Panc1 (cell line): ENCODE data around the gene CD58. TPM values are rescaled to one million over a fixed set of nuclear protein-coding genes. Genes with fewer than 3 reads are reported as not detected.
"Not testable (repeated sequence)": the region's sequence is repeated elsewhere in the genome, so short reads cannot be mapped to it uniquely, and the experiment has no call there.

Experiments
- ATAC-seq: fragments of 200-7000 bp; cut with Tn5 transposase; 2 replicates; pipeline ENCODE4 v1.9.1; 2020; ENCODE audit warnings: mild to moderate bottlenecking, moderate library complexity
- BruUV-seq: library from RNA; stranded (reverse); fragments of 400-500 nt; replicated peaks from 2 replicates; lab custom pipeline; 2021; lab: Mats Ljungman, UMichigan
- CTCF ChIA-PET: fragments of 300-600 bp; sonication (Branson Sonifier 250); formaldehyde crosslinking; loops from one replicate; lab custom pipeline; 2022; ENCODE audit warnings: antibody characterized with exemption; lab: Charles Lee
- POLR2A ChIA-PET: fragments of 300-600 bp; sonication (Branson Sonifier 250); formaldehyde crosslinking; loops from one replicate; lab custom pipeline; 2022; ENCODE audit warnings: antibody characterized with exemption; lab: Charles Lee
- DNase-seq: peaks from one replicate; pipeline ENCODE4 v3.0.0-alpha.2; 2010; ENCODE audit warnings: low read depth, low spot score
- H3K27ac ChIP-seq: 2 replicates; pipeline ENCODE4 v1.5.1; 2011; ENCODE audit warnings: mild to moderate bottlenecking, low read length, inconsistent platforms
- H3K27me3 ChIP-seq: fragments of 200-500 bp; sonication (Bioruptor generic); 2 replicates; pipeline ENCODE4 v1.6.0; 2014; ENCODE audit warnings: low read length, inconsistent platforms; ENCODE audit not compliant: control insufficient read depth, insufficient read depth
- H3K36me3 ChIP-seq: fragments of 200-500 bp; sonication (Bioruptor generic); 2 replicates; pipeline ENCODE4 v1.5.1; 2014; ENCODE audit warnings: inconsistent platforms, mild to moderate bottlenecking, low read length, moderate library complexity; ENCODE audit not compliant: control insufficient read depth, insufficient read depth
- H3K4me1 ChIP-seq: 2 replicates; pipeline ENCODE4 v1.5.1; 2011; ENCODE audit warnings: inconsistent platforms, mild to moderate bottlenecking, low read length, moderate library complexity; ENCODE audit not compliant: control insufficient read depth, insufficient read depth
- H3K4me3 ChIP-seq, 2 experiments: 2 replicates each; pipeline ENCODE4 v1.5.1; 2011 to 2012; ENCODE audit warnings: low read depth in 2 of 2, low read length in 2 of 2, mild to moderate bottlenecking in 2 of 2, inconsistent platforms in 1 of 2, moderate library complexity in 1 of 2
- H3K9me3 ChIP-seq: fragments of 200-500 bp; sonication (Bioruptor generic); 2 replicates; pipeline ENCODE4 v1.5.1; 2014; ENCODE audit warnings: low read depth, mild to moderate bottlenecking, inconsistent platforms, low read length, moderate library complexity; ENCODE audit not compliant: control insufficient read depth, insufficient read depth
- CTCF ChIP-seq: fragments of 450-650 bp; IDR thresholded peaks from 2 replicates; pipeline ENCODE4 v1.5.1; 2017; ENCODE audit warnings: mild to moderate bottlenecking
- in situ Hi-C: cut with HindIII; loops from 2 replicates; pipeline ENCODE4 v1.10.0; 2016; ENCODE audit warnings: low sequenced_read_pairs, low pct_unique_long_range_greater_than_20kb
- intact Hi-C: fragments of 100-400 bp; cut with micrococcal nuclease; formaldehyde crosslinking; loops from one replicate; pipeline ENCODE4 v1.10.0; 2022; ENCODE audit not compliant: unreplicated experiment
- total RNA-seq: library from RNA; stranded (reverse); gene quantifications from one replicate; pipeline ENCODE4 v1.2.1, GENCODE V29; 2021; ENCODE audit not compliant: unreplicated experiment

The CD58 gene
- total RNA-seq, 1 experiment from 2014 or later: 12.6 TPM

- H3K27ac ChIP-seq, POLR2A ChIA-PET, H3K4me3 ChIP-seq, H3K27me3 ChIP-seq, in situ Hi-C loops, BruUV-seq, H3K4me1 ChIP-seq, intact Hi-C loops, H3K9me3 ChIP-seq, DNase-seq, CTCF ChIA-PET, ATAC-seq, H3K36me3 ChIP-seq: not testable (repeated sequence)
These were observed 26.6 kb upstream of the CD58 start for GRCh38 chr1:116597388-116597787.

- H3K4me1 ChIP-seq, ATAC-seq, H3K36me3 ChIP-seq, H3K9me3 ChIP-seq, intact Hi-C loops, BruUV-seq, POLR2A ChIA-PET, DNase-seq, H3K4me3 ChIP-seq, in situ Hi-C loops, H3K27ac ChIP-seq, H3K27me3 ChIP-seq: not testable (repeated sequence)
- CTCF ChIA-PET: interaction anchor here (0.6 to 1.8 kb wide), 3 partner anchors 22 to 458 kb away, joined by 3 to 8 read pairs (median 6); no protein-coding TSS in a partner anchor
These were observed 26.0 kb upstream of the CD58 start for GRCh38 chr1:116596742-116597307.

GRCh38 chr1:116595946-116596741 is 25.3 kb upstream of the CD58 start:
- intact Hi-C loops: not testable (repeated sequence)

More at GRCh38 chr1:116595946-116596741, 25.3 kb upstream of the CD58 start:
- H3K27ac ChIP-seq, POLR2A ChIA-PET, DNase-seq, H3K4me3 ChIP-seq, BruUV-seq, H3K36me3 ChIP-seq, H3K27me3 ChIP-seq, H3K9me3 ChIP-seq, H3K4me1 ChIP-seq, in situ Hi-C loops: not testable (repeated sequence)
- TF ChIP-seq CTCF: peak; percentile 42
- ATAC-seq: peak; percentile 79
- CTCF ChIA-PET: interaction anchor here (0.6 to 1.8 kb wide), 4 partner anchors 22 to 954 kb away, joined by 3 to 11 read pairs (median 7); no protein-coding TSS in a partner anchor
